Stimulated activated naive CD8-positive, alpha-beta T cell treated with anti-CD3 and anti-CD28 coated beads, Interleukin-15, Interleukin-2, amounts not matched to agents 100 ng/mL and 50 ng/mL, for 24 hours (primary cell): Measurements from ENCODE around the gene STRIP1.

ENCODE experiments used
- H3K27ac Mint-ChIP-seq: one replicate; pipeline ENCODE4 v1.8.0; 2021; ENCODE audit warnings: mild to moderate bottlenecking, mixed read lengths
- H3K27me3 Mint-ChIP-seq: one replicate; pipeline ENCODE4 v1.8.0; 2021; ENCODE audit warnings: mixed read lengths
- H3K36me3 Mint-ChIP-seq: one replicate; pipeline ENCODE4 v1.8.0; 2021; ENCODE audit warnings: low read depth, mixed read lengths
- H3K4me1 Mint-ChIP-seq: one replicate; pipeline ENCODE4 v1.8.0; 2021; ENCODE audit warnings: low read depth, mixed read lengths
- H3K4me3 Mint-ChIP-seq: one replicate; pipeline ENCODE4 v1.8.0; 2021; ENCODE audit warnings: mild to moderate bottlenecking, mixed read lengths
- H3K9me3 Mint-ChIP-seq: one replicate; pipeline ENCODE4 v1.8.0; 2021; ENCODE audit warnings: mixed read lengths

Gene STRIP1

GRCh38 chr1:110102081-110102480 is 67.7 kb downstream of the STRIP1 start:
- no peak overlapping the region for H3K4me3 Mint-ChIP-seq
- no peaks in the 10 kb centered on the region for H3K9me3 Mint-ChIP-seq
- H3K4me1 Mint-ChIP-seq: peaks cover 7% of the 10 kb centered on the region
- H3K36me3 Mint-ChIP-seq: no peaks in the 10 kb centered on the region
- no peak overlapping the region for H3K27ac Mint-ChIP-seq
- H3K27me3 Mint-ChIP-seq: peaks cover 9% of the 10 kb centered on the region
